Urothelium cell line (cell line): Measurements from ENCODE around the gene MDFIC.

Source experiments
- DNase-seq: peaks from one replicate; pipeline ENCODE4 v3.0.0; 2011; ENCODE audit warnings: low spot score, mixed read lengths
- FAIRE-seq: peaks from 2 replicates; lab custom pipeline; 2011; peaks lifted over from hg19 to GRCh38; lab: Jason Lieb, UNC

MDFIC gene

GRCh38 chr7:114924038-114924712 is 2.3 kb downstream of the MDFIC start:
- no peak for FAIRE-seq
- no peak for DNase-seq

GRCh38 chr7:114925434-114925833 is 3.5 kb downstream of the MDFIC start:
- FAIRE-seq: no peak

GRCh38 chr7:114928060-114928459 is 6.2 kb downstream of the MDFIC start:
- DNase-seq (no peak), FAIRE-seq (no peak)

More at GRCh38 chr7:114925434-114925833, 3.5 kb downstream of the MDFIC start:
- no peak for DNase-seq

- FAIRE-seq (no peak), DNase-seq (no peak)
Measured at GRCh38 chr7:114929570-114929969, 7.7 kb downstream of the MDFIC start.

GRCh38 chr7:114930107-114930661 is 8.3 kb downstream of the MDFIC start:
- DNase-seq (no peak), FAIRE-seq (no peak)

GRCh38 chr7:114930829-114931655 is 9.1 kb downstream of the MDFIC start:
- FAIRE-seq (no peak), DNase-seq (no peak)

- DNase-seq (no peak), FAIRE-seq (no peak)
Measured at GRCh38 chr7:114931656-114932011, 9.7 kb downstream of the MDFIC start.

GRCh38 chr7:114932991-114933390 is 11.1 kb downstream of the MDFIC start:
- FAIRE-seq: no peak
- no peak for DNase-seq

- no peak for FAIRE-seq
- no peak for DNase-seq
Measured at GRCh38 chr7:114933658-114934057, 11.8 kb downstream of the MDFIC start.

- DNase-seq: no peak
- no peak for FAIRE-seq
Measured at GRCh38 chr7:114934086-114934485, 12.2 kb downstream of the MDFIC start.

GRCh38 chr7:114934713-114935112 is 12.8 kb downstream of the MDFIC start:
- FAIRE-seq: no peak
- no peak for DNase-seq

- no peak for DNase-seq
- no peak for FAIRE-seq
Measured at GRCh38 chr7:114936471-114936870, 14.6 kb downstream of the MDFIC start.

GRCh38 chr7:114937446-114937845 is 15.6 kb downstream of the MDFIC start:
- no peak for DNase-seq
- FAIRE-seq: no peak

- FAIRE-seq (no peak), DNase-seq (no peak)
Measured at GRCh38 chr7:114938785-114939184, 16.9 kb downstream of the MDFIC start.

GRCh38 chr7:114939484-114940097 is 17.7 kb downstream of the MDFIC start:
- FAIRE-seq: no peak
- no peak for DNase-seq

GRCh38 chr7:114940220-114940619 is 18.3 kb downstream of the MDFIC start:
- no peak for FAIRE-seq
- DNase-seq: no peak

GRCh38 chr7:114941692-114942091 is 19.8 kb downstream of the MDFIC start:
- FAIRE-seq (no peak), DNase-seq (no peak)

GRCh38 chr7:114942446-114943175 is 20.7 kb downstream of the MDFIC start:
- DNase-seq: no peak
- FAIRE-seq: no peak

GRCh38 chr7:114943530-114943929 is 21.6 kb downstream of the MDFIC start:
- DNase-seq (no peak), FAIRE-seq (no peak)

GRCh38 chr7:114943953-114944744 is 22.3 kb downstream of the MDFIC start:
- no peak for FAIRE-seq
- no peak for DNase-seq
